ENCODE data around the gene ANKFN1.

GRCh38 chr17:56130026-56130425, 23.2 kb upstream of the ANKFN1 start:
- TF ChIP-seq POLR2AphosphoS5 (IDR thresholded peaks at IDR 0.05) (no peak), CTCF (IDR thresholded peaks at IDR 0.05) (no peak), POLR2A (IDR thresholded peaks at IDR 0.05) (no peak)
